Myocyte (in vitro differentiated cells): ENCODE results near the gene ZNF584. TPM values are rescaled to one million over a fixed set of nuclear protein-coding genes. Genes with fewer than 3 reads are reported as not detected.
A peak's percentile ranks its signal among the peaks of the same experiment; 100 is the strongest.

Experiments used
- DNase-seq: peaks from one replicate; pipeline ENCODE4 v3.0.0-alpha.2; 2012; ENCODE audit warnings: low read depth
- total RNA-seq: library from RNA; depleted of rRNA; stranded (reverse); fragments of >200 nt; gene quantifications from 2 replicates; pipeline ENCODE4 v1.2.3, GENCODE V29; 2014

The ZNF584 gene
- total RNA-seq, 1 donor from 2014 or later, result 19.4 TPM

DNA sequence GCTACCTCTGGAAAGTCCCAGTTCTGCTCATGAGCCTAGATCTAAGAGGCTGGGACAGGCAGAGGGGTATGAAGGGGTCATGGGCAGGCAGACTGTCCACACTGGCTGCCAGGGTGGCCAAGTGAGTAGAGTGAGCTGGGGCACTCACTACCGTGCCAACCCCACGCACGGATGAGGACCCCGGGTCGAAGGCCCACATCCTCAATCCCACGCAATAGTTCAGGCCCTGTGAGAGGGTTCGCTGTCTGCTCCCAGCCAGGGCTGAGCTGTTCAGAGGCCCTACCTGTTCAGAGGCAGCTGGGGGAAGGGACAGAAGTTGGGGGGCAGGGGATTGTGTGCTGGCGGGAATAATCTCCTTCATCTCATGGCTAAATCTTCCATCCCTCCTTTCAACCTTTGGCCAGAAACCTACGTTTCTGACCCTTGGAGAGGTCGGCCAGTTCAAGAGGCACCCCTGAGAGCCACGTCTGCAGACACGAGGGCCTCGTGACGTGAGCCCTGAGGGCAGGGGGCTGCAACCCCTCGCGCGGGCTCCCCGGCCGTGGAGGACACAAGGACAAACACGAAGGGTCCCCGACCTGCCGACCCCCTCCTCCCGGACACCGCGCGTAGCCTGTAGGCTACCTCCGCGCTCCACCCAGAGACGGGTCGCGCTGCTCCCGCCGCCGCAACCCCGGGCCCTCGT, 22.4 kb upstream of the ZNF584 start:
- DNase-seq, result no peak

DNA sequence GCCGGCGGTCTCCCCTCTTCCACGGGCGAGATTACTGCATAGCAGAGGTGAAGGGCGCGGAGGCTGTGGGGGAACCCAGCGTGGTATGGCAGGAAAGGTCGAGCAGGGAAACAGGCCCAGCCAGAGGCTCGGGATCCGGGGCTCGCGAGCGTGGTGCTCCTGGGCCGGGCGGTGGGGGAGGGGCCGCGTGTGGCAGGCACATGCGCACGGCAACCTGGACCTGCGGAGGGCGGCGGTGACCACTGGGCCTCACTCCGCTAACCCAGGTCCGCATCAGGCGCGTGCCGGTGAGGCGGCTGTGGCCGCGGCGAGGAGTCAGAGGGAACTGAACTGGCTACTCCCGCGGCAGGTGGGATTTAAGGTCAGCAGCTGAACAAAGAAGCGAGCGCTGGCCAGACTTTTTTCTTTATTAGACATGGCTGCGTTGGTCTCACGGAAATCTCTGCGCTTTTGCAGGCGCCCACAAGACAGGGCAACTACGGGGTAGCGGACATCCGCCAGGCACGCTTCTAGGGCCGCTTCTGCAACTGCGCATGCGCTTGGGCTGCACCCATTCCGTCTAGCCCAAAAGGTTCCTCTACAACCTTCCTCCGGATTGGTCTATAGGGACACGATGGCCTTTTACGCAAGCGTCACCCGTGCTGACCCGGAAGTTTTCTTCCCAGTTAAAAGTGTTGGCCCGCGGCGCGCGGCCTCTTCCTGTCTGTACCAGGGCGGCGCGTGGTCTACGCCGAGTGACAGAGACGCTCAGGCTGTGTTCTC, 21.7 kb upstream of the ZNF584 start, which contains the start of gene RPS5:
Gene RPS5 (plus strand): TSS at position 694 of the 762 bp plus-strand sequence. CDS start 869 bp downstream, outside the sequence.
- DNase-seq, result peak; percentile 99

- peak; percentile 47 for DNase-seq
Measured at GRCh38 chr19:58387338-58388174, 20.9 kb upstream of the ZNF584 start.

GRCh38 chr19:58388175-58388526, 20.3 kb upstream of the ZNF584 start:
- no peak for DNase-seq

- DNase-seq, result no peak
Measured at GRCh38 chr19:58392945-58393724, 15.3 kb upstream of the ZNF584 start.

DNA sequence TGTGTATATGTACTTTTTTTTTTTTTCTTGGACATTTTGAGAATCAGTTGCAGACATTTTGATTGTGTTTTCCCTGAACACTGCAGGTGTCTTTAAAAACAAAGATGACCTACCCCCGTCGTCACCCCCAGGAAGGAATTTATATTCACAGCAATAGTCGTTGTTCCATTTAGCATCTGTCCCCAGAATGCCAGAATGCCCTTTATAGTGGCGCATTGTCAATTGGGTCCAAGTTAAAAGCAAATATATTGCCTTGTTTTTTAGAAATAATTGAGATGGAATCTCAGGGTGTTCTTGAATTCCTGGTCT, 14.8 kb upstream of the ZNF584 start:
- no peak for DNase-seq

DNA sequence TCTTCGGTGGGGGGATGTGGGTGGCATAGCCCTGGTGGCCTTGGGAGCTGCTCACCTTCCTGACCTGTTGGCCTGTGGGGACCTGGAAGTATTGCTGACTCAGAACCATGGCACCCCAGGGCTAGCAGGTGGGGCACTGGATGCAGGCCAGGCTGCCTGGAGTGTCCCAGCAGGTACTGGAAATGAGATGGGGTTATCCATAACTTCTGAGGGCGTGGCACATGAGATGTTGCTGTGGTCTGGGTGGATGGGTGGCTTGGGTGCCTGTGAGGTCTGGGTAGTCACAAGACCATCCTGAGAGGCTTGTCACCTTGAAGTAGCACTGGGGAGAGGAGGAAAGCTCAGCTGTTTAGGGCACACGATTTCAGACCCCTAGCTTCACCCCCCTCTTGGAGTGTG, 13.6 kb upstream of the ZNF584 start:
- no peak for DNase-seq

- no peak for DNase-seq
Measured at GRCh38 chr19:58395220-58395978, 13.1 kb upstream of the ZNF584 start, which contains the start of gene RNF225. TSS of gene RNF225 (plus strand) at chr19:58395656. CDS start at chr19:58396090, 434 bp downstream.

DNA sequence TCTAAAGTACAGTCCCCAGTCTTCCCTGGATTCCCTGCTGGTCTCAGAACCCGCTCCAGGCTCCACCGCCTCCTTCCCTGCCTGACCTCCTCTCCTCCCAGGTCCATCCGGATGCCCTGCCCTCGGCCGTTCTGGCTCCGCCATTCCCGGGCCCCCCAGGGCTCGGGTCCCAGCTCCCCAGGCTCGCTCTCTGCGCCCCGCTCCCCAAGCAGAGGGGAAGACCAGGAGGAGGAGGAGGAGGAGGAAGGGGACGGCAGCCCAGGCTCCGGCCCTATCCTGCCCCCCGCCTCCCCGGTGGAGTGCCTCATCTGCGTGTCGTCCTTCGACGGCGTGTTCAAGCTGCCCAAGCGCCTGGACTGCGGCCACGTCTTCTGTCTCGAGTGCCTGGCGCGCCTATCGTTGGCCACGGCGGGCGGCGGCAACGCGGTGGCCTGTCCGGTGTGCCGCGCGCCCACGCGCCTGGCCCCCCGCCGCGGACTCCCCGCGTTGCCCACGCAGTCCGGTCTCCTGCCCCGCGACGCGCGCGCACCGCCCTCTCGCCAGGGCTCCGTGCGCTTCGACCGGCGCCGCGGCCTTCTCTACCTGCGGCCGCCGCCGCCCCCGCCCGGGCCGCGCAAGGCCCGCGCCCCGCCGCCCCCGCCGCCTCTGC, 12.3 kb upstream of the ZNF584 start:
- DNase-seq, result no peak

GRCh38 chr19:58396691-58397532, 11.5 kb upstream of the ZNF584 start:
- DNase-seq, result no peak

GRCh38 chr19:58397533-58398037, 10.9 kb upstream of the ZNF584 start:
- no peak for DNase-seq

DNA sequence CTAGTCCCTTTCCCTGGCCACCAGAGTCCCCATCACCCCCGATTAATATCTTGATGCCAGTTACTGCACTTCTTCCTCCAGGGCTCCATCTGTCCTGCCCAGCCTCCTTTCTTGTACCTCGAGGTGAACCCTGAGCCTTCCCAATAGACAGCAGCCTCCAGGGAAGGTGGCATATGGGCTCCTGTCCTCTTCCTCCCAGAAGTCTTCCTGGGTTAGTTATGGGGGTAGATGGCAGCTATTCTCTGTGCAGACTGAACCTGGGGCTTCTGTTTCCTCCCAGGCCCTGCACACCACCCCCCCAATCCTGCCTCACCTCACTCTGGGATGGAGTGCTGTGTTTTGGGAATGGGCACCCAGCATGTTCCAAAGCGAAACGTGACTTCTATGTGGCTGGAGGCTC, 10.4 kb upstream of the ZNF584 start:
- DNase-seq, result no peak

- DNase-seq, result no peak
Measured at GRCh38 chr19:58398545-58398944, 9.9 kb upstream of the ZNF584 start.

DNA sequence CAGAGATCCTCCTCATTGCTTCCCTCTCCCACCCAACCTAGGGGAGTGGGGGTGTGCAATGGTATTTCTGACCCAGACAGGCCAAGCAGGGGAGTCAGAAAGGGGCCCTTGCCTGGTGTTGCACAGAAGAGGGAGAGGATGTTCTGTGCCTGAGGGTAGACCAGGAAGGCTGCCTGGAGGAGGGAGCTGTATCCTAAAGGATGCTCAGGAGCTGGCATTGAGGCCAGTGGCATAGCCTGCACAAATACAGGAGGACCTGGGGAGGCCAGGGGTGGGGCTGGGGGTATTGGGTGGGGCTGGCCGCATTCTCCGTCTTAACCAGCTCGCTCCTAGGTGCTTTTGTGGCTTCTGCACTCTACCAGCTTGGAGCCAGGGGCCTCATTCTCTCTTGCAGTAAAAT, 8.5 kb upstream of the ZNF584 start:
- DNase-seq, result no peak

GRCh38 chr19:58400316-58400915, 8.0 kb upstream of the ZNF584 start:
- no peak for DNase-seq

- peak; percentile 99 for DNase-seq
Measured at GRCh38 chr19:58400916-58401839, 7.3 kb upstream of the ZNF584 start.

- no peak for DNase-seq
Measured at GRCh38 chr19:58401840-58402421, 6.5 kb upstream of the ZNF584 start.
